OCI-LY3 (cell line): ENCODE measurements around the gene RABGAP1.

Experiments
- CTCF ChIP-seq: fragments of 200-600, 300-600 bp; sonication (generic); IDR thresholded peaks from 2 replicates; pipeline ENCODE4 v1.5.1; 2014; ENCODE audit warnings: antibody characterized with exemption, low read length, low read depth
- EZH2phosphoT487 ChIP-seq: fragments of 200-600 bp; shearing (Covaris generic); IDR thresholded peaks from 2 replicates; pipeline ENCODE4 v1.6.1; 2018; ENCODE audit warnings: antibody characterized with exemption, mixed run types, low read depth

GRCh38 chr9:123008909-123009308, 68.1 kb downstream of the RABGAP1 start:
- TF ChIP-seq CTCF (no peak), EZH2phosphoT487 (no peak)
